KOPT-K1 (cell line): ENCODE measurements around the gene INO80.
"Not testable (repeated sequence)": the region's sequence is repeated elsewhere in the genome, so short reads cannot be mapped to it uniquely, and the experiment has no call there.

Source experiments
- H3K27ac ChIP-seq: fragments of 200-600 bp; sonication (generic); 2 replicates; pipeline ENCODE4 v1.5.1; 2016; ENCODE audit warnings: antibody characterized with exemption, mild to moderate bottlenecking, low read depth, low read length; ENCODE audit not compliant: poor library complexity, severe bottlenecking
- H3K36me3 ChIP-seq: fragments of 200-600 bp; sonication (generic); 2 replicates; pipeline ENCODE4 v1.5.1; 2017; ENCODE audit warnings: antibody characterized with exemption, mild to moderate bottlenecking, low read length, moderate library complexity; ENCODE audit not compliant: insufficient read depth
- H3K9me3 ChIP-seq: fragments of 200-600 bp; sonication (generic); 2 replicates; pipeline ENCODE4 v1.5.1; 2017; ENCODE audit warnings: antibody characterized with exemption, low read length, mild to moderate bottlenecking; ENCODE audit not compliant: insufficient read depth, poor library complexity, severe bottlenecking

INO80 gene

DNA sequence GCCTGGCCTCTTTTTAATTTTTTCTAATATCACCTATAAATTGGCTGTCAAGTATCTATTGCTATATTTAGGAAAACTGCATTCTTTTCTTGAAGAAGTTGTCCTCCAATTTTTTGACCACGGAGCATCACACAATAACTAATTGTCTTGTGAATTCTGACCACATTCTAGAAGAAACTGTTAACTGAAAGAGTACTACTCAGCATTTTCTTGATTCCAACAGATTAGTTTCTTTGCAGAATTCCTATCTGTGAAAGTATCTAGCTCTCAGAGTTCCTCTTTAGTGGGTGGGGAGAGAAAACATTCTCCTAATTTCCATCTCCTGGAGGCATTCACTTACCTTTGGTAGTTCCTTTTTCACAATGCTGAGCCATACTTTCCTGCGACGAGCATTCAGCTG lies 31.1 kb downstream of the INO80 start:
- Histone ChIP-seq H3K27ac (no peak overlapping the region), H3K9me3 (no peaks in the 10 kb centered on the region), H3K36me3 (peaks cover 100% of the 10 kb centered on the region)

DNA sequence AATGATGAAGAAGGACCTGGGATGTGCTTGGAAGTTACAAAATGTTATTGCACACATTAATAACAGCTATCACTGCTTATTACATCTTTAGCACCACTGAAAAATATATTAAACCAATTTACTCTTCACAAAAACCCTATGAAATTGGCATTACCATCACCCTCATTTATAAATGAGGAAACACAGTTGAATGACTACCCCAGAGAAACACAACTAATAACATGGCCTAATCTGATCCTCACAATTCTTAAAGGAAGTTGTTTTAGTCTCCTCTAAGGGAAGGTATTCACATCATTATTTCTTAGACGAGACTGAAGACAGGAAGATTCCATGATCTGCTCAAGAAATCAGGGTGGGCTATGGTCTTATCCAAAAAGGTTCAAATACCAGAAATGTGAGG lies 35.9 kb downstream of the INO80 start:
- H3K36me3 ChIP-seq = peaks cover 100% of the 10 kb centered on the region
- no peak overlapping the region for H3K27ac ChIP-seq

DNA sequence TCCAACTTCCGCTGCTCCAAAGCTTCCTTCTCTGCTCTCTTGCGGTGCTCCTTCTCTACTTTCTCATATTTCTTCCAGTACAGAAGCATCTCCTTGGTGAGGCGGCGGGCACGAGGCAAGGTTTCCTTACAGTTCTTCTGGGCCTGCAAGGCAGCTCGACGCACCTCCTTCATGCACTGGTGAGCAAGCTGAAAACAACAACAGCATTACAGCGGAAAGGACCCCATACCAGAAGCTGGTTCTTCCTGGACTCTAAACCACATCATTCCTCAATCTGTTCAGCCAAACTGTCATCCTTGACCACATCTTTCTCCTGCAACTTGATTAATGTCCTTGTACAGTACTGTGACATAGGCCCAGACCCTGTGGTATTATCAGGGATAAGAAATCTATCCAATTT lies 36.4 kb downstream of the INO80 start:
- no peak overlapping the region for H3K27ac ChIP-seq
- H3K9me3 ChIP-seq = no peaks in the 10 kb centered on the region
- peaks cover 100% of the 10 kb centered on the region for H3K36me3 ChIP-seq

More for the DNA sequence above, 35.9 kb downstream of the INO80 start:
- no peaks in the 10 kb centered on the region for H3K9me3 ChIP-seq

DNA sequence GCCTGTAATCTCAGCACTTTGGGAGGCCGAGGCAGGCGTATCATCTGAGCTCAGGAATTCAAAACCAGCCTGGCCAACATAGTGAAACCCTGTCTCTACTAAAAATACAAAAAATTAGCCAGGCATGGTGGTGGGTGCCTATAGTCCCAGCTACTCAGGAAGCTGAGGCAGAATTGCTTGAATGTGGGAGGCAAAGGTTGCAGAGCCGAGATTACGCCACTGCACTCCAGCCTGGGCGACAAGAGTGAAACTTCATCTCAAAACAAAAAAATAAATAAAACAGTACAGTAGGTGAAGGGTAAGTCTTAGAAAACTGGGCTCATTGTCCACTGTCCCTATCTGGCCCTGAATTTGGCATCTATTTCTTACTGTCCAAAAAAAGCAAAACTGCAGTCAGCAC lies 37.2 kb downstream of the INO80 start:
- not testable (repeated sequence) for H3K27ac ChIP-seq, H3K9me3 ChIP-seq
- peaks cover 100% of the 10 kb centered on the region for H3K36me3 ChIP-seq

DNA sequence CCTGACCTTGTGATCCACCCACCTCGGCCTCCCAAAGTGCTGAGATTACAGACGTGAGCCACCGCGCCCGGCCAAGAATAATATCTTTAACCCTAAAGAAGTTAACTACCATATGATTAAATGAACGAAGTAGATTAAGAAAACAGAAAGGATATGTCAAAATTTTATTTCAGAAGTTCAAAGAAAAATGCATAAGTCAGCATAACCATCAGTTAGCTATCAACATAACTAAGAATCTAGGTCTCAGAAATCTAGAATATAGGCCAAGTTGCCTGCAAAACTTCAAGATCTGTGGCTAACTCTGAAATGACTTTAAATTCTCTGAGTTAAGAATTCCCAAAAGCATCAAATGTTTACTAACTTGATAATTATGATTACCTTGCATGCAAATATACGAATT lies 38.0 kb downstream of the INO80 start:
- Histone ChIP-seq H3K27ac (no peak overlapping the region), H3K36me3 (peaks cover 100% of the 10 kb centered on the region)

DNA sequence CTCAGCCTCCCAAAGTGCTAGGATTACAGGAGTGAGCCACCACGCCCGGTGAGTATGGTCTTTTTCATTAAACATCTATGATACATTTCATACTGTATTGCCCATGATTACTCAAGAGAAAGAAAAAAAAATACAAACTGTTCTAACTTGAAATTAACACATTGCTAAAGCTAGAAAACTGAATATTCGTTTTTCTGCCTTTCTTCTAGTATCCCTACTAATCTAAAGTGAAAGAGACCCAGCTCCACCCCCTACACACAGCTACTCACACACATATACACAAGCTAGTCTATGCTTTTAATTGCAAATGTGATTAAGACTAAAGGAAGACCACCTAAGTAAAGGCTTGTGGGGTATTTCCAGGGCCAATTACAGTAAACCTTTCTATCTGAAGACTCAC lies 43.1 kb downstream of the INO80 start:
- peaks cover 93% of the 10 kb centered on the region for H3K36me3 ChIP-seq
- no peaks in the 10 kb centered on the region for H3K9me3 ChIP-seq
- no peak overlapping the region for H3K27ac ChIP-seq

More for the DNA sequence above, 38.0 kb downstream of the INO80 start:
- no peaks in the 10 kb centered on the region for H3K9me3 ChIP-seq

DNA sequence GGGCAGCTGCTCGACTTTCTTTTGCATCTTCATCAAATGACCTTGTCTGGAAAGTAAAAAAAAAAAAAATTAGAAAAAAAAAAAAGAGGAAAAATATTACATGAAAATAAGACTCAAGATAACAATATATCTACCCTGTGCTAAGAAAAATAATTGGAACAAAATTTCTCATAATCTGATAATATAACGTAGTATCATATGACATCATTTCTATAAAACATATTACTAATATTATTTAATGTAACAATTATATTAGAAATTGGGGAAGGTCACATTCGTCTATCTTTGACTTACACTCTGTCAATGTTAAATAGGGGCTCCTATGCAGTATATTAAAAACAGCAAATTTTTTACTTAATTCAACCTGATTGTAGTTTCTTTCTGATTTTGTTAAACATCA lies 44.1 kb downstream of the INO80 start:
- Histone ChIP-seq H3K9me3 (no peaks in the 10 kb centered on the region), H3K36me3 (peaks cover 93% of the 10 kb centered on the region), H3K27ac (no peak overlapping the region)

DNA sequence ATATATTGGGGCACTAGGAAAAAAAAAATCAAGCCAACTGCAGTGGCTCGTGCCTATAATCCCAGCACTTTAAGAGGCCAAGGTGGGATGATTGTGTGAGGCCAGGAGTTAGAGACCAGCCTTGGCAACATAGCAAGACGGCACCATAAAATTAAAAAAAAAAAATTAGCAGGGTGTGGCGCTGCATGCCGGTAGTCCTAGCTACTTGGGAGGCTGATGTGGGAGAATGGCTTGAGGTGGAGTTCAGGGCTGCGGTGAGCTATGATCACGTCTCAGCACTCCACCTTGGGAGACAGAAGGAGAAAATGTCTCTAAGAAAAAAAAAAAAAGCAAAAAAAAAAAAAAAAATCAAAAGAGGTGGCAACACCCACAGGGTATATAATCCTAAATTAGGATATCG lies 49.6 kb downstream of the INO80 start:
- no peak overlapping the region for H3K27ac ChIP-seq

DNA sequence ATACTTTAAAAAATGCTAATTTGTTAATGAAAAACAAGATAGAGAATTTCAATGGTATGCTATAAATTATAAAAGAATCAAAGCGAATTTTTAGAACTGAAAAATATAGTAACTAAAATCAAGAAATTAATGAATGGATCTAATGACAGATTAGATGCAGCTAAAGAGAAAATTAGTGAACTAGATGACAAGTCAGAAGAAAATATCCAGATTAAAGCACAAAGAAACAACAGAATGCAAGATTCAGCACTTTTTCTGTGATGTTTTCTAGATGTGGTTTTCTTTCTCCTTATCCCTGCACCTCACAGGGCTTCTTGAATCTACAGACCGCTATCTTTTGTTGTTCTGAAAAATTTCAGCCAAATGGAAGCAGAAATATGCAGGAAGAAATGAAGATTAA lies 54.4 kb downstream of the INO80 start:
- Histone ChIP-seq H3K36me3 (peaks cover 97% of the 10 kb centered on the region), H3K27ac (no peak overlapping the region), H3K9me3 (peaks cover 22% of the 10 kb centered on the region)

More for the DNA sequence above, 49.6 kb downstream of the INO80 start:
- Histone ChIP-seq H3K9me3 (peaks cover 16% of the 10 kb centered on the region), H3K36me3 (peaks cover 97% of the 10 kb centered on the region)

DNA sequence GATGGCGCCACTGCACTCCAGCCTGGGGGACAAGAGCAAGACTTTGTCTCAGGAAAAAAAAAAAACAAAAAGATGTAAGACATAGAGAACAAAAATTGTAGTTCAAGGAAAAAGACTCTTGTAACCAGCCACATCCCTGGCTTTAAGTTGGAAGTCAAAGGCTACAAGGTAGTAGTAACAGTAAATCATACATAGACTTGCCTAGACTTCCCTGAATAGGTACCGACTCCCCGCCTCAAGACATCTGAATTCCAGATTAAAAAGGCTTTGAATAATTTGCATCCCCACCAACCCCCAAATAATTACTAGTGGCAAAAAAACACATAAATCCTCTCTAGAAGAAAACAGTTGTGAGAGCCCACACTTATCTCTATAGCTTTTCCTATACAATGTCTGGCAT lies 55.6 kb downstream of the INO80 start:
- no peak overlapping the region for H3K27ac ChIP-seq
- peaks cover 97% of the 10 kb centered on the region for H3K36me3 ChIP-seq
- peaks cover 22% of the 10 kb centered on the region for H3K9me3 ChIP-seq

DNA sequence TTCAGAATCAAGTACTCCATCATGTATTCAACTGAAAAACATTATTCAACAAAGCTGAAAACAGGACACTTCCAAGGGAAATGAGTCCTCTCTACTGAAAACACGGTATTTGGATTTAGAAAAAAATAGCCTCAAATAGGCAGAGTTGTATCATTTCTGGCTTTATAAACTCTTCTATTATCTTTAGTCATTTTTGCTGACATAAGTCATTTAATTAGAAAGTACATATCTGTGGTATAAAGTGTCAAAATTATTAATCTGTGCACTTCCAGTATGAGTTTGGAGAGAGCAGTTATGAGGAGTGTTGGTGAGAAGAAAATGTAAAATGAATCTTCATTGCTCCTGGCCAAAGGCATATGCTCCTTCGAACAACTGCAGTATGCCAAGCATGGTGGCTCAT lies 59.3 kb downstream of the INO80 start:
- Histone ChIP-seq H3K9me3 (peaks cover 9% of the 10 kb centered on the region), H3K36me3 (peaks cover 98% of the 10 kb centered on the region), H3K27ac (no peak overlapping the region)

DNA sequence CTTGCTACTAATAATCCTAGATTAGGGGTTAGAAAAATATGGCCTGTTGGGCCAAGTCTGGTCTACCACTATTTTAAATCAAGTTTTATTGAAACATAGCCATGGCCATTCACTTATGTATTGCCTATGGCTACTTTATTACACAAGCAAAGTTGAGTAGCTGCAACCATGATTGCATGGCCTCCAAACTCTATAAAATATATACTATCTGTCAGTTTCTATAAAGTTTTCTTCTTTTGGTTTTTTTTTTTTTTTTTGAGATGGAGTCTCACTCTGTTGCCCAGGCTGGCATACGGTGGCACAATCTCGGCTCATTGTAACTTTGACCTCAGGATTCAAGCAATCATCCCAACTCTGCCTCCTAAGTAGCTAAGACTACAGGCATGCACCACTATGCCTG lies 60.4 kb downstream of the INO80 start:
- no peaks in the 10 kb centered on the region for H3K9me3 ChIP-seq
- no peak overlapping the region for H3K27ac ChIP-seq
- H3K36me3 ChIP-seq = peaks cover 98% of the 10 kb centered on the region

DNA sequence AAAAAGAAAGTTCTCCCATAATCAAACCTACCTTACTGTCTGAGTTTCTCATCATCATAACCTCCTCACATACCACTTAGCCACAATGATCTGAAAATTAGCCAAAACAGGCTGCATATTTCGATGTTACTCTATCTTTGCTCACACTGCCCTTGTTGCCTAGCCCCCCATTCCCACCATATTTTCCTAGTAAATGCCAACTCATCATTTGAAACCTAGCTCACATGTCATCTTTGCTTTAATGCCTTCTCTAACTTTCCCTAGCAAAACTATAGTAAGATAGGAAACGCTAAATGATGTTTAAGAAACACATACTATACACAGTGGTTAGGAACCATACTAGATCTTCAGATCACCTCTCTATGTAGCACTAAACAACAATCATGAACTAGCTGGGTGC lies 64.9 kb downstream of the INO80 start:
- H3K9me3 ChIP-seq = no peaks in the 10 kb centered on the region
- H3K27ac ChIP-seq = no peak overlapping the region
- peaks cover 100% of the 10 kb centered on the region for H3K36me3 ChIP-seq

DNA sequence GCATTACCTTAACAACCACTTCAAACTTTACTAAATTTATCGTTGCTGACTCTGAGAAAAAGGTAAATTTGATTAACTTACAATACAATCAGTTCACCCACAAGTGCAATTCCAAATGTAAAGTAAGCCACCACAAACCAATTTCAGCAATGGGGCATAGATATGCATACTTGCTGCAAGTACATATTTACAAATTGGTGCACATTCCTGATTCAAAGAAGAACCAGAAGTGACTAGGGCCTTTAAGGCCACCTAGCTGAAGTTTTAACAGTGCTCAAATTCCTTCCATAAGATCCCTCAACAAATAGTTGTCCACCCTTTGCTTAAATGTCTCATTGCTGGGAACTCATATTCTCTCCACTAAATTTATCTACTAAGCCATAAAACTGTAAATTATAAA lies 67.2 kb downstream of the INO80 start:
- Histone ChIP-seq H3K36me3 (peaks cover 100% of the 10 kb centered on the region), H3K9me3 (no peaks in the 10 kb centered on the region), H3K27ac (no peak overlapping the region)

DNA sequence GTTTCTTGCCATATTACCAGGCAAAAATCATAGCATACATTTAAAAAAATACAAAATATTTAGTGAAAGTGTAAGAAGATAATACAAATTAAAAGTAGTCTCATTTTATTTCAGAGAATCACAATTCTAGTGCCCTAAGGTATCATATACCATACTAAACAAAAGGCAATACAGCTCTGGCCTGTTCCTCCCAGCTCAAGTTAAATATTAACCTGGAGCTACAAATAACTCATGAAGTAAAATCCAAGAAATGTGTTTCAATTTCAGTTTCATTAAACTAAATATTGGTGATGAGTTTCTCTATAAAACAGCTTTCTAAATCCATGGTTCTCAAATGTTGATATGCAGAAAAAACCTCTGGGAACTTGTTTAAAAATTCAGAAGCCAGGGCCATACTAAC lies 67.7 kb downstream of the INO80 start:
- Histone ChIP-seq H3K36me3 (peaks cover 100% of the 10 kb centered on the region), H3K9me3 (no peaks in the 10 kb centered on the region), H3K27ac (no peak overlapping the region)

DNA sequence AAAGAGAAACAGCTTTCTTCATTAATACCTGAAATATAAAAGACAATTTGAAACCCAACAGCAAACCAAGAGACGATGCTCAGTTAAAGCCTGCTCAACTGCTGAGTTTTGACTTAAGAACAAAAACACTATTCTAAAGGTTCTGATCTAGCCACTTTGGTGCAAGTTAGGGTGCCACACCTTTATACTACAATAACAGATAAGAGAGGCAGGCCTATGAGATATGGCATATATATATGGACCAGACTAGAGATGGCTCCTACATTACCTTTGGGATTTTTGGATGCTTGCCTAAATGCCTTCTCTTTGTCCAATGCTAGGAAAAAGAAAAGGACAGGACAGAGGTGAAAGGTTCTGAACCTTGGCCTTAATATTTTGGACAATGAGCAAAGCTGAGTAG lies 68.6 kb downstream of the INO80 start:
- no peaks in the 10 kb centered on the region for H3K9me3 ChIP-seq
- H3K36me3 ChIP-seq = peaks cover 100% of the 10 kb centered on the region

More for the DNA sequence above, 68.6 kb downstream of the INO80 start:
- no peak overlapping the region for H3K27ac ChIP-seq
